Cerebellar cortex (tissue), 1 donor: ENCODE results near the gene GPR52.

Experiments
- DNase-seq: peaks from one replicate; pipeline ENCODE4 v3.0.0-alpha.2; 2015; ENCODE audit warnings: low spot score

The GPR52 gene

DNA sequence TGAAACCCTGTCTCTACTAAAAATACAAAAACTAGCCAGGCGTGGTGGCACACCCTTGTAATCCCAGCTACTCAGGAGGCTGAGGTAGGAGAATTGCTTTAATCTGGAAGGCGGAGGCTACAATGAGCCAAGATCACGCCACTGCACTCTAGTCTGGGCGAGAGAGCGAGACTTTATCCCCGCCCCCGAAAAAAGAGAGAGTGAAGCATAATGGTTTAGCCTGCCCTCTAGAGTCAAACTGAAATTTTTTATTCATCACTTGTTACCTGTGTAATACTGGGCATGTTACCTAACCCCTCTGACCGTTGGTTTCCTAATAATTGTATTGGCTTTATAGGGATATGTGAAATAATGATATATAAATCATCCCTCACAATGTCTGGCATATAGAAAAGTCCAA, 18.8 kb downstream of the GPR52 start:
- DNase-seq: no peak

DNA sequence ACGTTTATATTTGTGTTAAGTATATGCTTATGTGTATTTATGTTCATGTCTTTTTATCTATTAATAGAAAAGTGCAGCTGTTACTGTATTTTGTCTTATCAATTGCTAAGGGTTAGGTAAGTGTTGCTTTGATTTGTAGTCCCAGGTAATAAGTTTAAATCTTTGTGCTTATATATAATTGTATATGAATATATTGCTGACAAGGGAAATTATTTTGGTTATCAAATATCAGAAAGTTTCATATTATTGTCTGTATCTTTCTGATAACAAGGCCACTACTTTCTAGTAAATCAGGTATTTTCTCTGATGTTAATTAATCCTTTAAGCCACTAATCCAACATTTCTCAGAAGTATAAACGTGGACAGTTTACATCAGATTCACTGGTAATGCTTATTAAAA, 21.3 kb downstream of the GPR52 start:
- DNase-seq: no peak

- DNase-seq: peak; percentile 27
Observed at GRCh38 chr1:174469687-174470086, 21.9 kb downstream of the GPR52 start.

GRCh38 chr1:174479281-174479680, 31.5 kb downstream of the GPR52 start:
- no peak for DNase-seq

- DNase-seq: peak; percentile 33
Observed at GRCh38 chr1:174480324-174480723, 32.6 kb downstream of the GPR52 start.

DNA sequence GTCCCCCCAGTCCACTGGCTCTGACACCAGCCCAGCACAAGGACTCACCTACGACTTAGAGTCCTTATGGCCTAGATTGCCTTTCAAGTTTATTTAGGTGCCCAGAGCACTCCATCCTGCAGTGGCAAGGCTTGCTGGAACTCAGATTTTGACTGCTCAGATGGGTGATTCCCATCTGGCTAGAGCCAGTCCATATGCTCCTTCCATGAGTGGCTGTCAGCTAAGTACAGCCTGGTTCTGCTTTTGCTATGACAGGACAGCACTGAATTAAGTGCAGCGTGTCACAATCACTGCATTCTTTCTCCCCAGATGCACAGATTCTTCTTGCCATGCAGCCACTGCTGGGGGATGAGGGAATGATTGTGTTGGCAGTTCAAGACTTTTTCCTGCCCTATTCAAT, 43.8 kb downstream of the GPR52 start:
- peak; percentile 27 for DNase-seq

GRCh38 chr1:174497478-174497877, 49.7 kb downstream of the GPR52 start:
- DNase-seq: peak; percentile 33
